Measurements from ENCODE around the gene HNRNPDL.
"Not testable (repeated sequence)": the region's sequence is repeated elsewhere in the genome, so short reads cannot be mapped to it uniquely, and the experiment has no call there.

The HNRNPDL gene

DNA sequence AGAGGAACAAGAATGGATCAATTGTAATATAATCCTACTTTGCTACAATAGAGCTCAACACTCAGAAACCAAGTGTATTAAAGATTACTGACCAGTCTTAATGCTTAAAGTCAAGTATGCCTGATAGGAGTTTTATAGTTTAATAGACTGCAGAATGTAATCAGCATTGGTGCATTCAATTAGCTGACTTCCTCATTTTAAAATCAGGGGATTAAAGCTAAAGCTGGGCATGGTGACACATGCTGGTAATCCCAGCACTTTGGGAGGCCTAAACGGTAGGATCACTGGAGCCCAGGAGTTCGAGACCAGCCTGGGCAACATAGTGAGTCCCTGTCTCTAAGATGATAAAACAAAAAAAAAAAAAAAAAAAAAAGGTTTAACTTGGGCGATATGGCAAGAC is 10.8 kb downstream of the HNRNPDL start:
- H3K4me3 ChIP-seq (ENCODE audit: low read depth, low read length) = no peak overlapping the region
- in situ Hi-C loops (cut with HindIII; ENCODE audit: low sequenced_read_pairs) = no loop called here
- TF ChIP-seq, protein P1, sequence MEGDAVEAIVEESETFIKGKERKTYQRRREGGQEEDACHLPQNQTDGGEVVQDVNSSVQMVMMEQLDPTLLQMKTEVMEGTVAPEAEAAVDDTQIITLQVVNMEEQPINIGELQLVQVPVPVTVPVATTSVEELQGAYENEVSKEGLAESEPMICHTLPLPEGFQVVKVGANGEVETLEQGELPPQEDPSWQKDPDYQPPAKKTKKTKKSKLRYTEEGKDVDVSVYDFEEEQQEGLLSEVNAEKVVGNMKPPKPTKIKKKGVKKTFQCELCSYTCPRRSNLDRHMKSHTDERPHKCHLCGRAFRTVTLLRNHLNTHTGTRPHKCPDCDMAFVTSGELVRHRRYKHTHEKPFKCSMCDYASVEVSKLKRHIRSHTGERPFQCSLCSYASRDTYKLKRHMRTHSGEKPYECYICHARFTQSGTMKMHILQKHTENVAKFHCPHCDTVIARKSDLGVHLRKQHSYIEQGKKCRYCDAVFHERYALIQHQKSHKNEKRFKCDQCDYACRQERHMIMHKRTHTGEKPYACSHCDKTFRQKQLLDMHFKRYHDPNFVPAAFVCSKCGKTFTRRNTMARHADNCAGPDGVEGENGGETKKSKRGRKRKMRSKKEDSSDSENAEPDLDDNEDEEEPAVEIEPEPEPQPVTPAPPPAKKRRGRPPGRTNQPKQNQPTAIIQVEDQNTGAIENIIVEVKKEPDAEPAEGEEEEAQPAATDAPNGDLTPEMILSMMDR (IDR thresholded peaks at IDR 0.05; ENCODE audit: low read depth, low read length) = no peak
- DNase-seq (ENCODE audit: low read depth, low spot score) = no peak

DNA sequence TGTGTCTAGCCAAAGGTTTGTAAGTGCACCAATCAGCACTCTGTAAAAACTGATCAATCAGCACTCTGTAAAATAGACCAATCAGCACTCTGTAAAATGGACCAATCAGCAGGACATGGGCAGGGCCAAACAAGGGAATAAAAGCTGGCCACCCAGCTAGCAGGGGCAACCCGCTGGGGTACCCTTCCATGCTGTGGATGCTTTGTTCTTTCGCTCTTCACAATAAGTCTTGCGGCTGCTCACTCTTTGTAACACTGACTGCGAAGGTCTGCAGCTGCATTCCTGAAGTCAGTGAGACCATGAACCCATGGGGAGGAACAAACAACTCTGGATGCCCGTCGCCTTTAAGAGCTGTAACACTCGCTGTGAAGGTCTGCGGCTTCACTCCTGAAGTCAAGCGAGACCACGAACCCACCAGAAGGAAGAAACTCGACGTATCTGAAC is 14.3 kb downstream of the HNRNPDL start:
- TF ChIP-seq, protein P1 (IDR thresholded peaks at IDR 0.05; ENCODE audit: low read depth, low read length) = no peak
- in situ Hi-C loops (cut with HindIII; ENCODE audit: low sequenced_read_pairs) = no loop called here
- no peak for DNase-seq (ENCODE audit: low read depth, low spot score)
- no peak overlapping the region for H3K4me3 ChIP-seq (ENCODE audit: low read depth, low read length)

DNA sequence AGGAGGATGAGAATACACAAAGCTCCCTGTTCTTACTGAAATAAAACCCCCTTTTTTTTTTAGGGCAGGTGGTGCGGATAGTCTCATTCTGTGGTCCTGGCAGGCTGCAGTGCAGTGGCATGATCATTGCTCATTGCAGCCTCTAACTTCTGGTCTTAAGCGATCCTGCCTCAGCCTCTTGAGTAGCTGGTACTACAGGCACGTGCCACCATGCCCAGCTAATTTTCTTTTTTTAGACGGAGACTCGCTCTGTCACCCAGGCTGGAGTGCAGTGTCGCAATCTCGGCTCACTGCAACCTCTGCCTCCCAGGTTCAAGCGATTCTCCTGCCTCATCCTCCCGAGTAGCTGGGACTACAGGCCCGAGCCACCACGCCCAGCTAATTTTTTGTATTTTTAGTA is 15.2 kb downstream of the HNRNPDL start:
- H3K4me3 ChIP-seq (ENCODE audit: low read depth, low read length); DNase-seq (ENCODE audit: low read depth, low spot score); in situ Hi-C loops (cut with HindIII; ENCODE audit: low sequenced_read_pairs): not testable (repeated sequence)

DNA sequence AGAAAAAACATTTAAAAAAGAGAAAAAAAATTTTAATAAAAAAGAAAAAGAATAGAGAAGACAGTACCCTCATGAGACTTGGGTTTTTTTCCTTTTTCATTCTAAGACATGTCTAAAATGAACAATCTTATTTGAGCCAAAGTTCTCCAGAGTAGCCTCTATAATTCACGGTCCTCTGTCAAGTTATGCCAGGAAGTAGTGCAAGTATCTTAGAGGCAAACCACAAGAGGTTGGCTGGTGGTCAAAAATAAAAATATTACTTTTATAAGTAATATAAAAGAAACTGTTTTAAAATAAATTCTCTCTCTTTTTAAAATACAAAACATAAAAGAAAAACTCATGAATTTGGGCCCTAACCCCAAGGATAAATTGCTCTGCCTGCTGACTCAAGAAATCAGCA is 26.5 kb downstream of the HNRNPDL start:
- in situ Hi-C loops (cut with HindIII; ENCODE audit: low sequenced_read_pairs) = no loop called here
- TF ChIP-seq, protein P1 (IDR thresholded peaks at IDR 0.05; ENCODE audit: low read depth, low read length) = no peak
- no peak overlapping the region for H3K4me3 ChIP-seq (ENCODE audit: low read depth, low read length)
- no peak for DNase-seq (ENCODE audit: low read depth, low spot score)

DNA sequence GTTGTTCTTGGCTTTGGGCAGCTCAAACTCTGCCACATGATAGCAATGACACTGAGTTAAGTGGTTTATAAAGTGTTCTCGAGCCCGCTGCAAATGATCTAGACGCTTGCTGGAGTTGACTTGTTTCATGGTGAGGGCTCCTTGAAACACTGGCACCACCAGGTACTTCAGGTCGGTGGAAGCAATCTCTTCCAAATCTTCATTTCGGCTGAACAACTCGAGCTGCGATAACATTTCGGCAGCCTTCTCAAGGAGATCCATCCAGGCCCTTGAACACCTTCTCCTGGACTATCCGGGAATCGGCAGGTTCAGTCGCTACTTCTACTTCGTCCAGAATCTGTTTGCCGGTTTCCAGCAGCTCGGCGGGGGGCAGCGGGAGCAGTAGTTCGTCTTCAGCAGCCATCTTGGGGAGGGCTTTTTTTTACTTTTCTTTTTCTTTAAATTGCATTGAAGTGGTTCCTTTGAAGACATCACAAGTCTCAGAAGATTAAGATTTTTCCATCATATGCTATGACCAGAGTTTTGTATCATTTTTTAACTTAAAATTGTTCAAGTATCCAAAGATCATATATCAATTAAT is 28.0 kb downstream of the HNRNPDL start:
- TF ChIP-seq, protein P1 (IDR thresholded peaks at IDR 0.05; ENCODE audit: low read depth, low read length) = no peak
- H3K4me3 ChIP-seq (ENCODE audit: low read depth, low read length) = no peak overlapping the region
- DNase-seq (ENCODE audit: low read depth, low spot score) = no peak
- in situ Hi-C loops (cut with HindIII; ENCODE audit: low sequenced_read_pairs) = no loop called here

DNA sequence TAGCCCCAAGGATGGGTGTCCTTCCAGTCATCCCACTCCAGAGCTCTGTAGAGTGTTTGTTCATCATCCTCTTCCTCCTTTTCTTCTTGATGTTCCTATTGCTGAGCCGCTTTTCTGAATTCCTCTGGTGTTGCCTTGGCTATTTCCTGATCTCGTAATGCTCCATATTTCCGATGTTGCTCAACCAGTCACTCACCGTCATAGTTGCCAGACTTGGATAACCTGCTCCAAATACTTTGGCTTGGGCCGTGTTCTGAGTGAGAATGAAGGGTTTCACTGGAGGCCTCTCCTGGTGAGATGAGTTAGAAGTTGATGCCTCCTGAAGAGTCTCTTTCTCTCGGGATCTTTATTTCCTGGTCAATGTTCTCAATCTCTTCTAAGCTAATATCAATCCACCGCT is 28.7 kb downstream of the HNRNPDL start:
- no peak for DNase-seq (ENCODE audit: low read depth, low spot score)
- in situ Hi-C loops (cut with HindIII; ENCODE audit: low sequenced_read_pairs) = no loop called here
- no peak overlapping the region for H3K4me3 ChIP-seq (ENCODE audit: low read depth, low read length)
- TF ChIP-seq, protein P1 (IDR thresholded peaks at IDR 0.05; ENCODE audit: low read depth, low read length) = no peak

DNA sequence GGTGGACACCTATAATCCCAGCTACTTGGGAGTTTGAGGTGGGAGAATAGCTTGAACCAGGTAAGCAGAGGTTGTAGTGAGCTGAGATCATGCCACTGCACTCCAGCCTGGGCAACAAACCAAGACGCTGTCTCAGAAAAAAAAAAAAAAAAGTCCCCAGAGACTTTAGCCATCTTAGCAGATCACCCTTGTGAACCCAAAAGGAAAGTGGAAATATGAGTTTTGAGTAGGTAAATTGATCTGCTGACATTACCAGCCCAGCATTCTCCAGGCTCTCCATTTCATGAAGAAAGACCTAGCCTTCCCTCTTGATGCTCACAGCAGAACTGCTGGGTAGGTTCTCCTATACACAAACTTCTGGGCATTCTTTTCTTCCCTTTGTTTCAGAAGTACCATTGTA is 32.0 kb downstream of the HNRNPDL start:
- in situ Hi-C loops (cut with HindIII; ENCODE audit: low sequenced_read_pairs) = no loop called here
- DNase-seq (ENCODE audit: low read depth, low spot score) = no peak
- no peak overlapping the region for H3K4me3 ChIP-seq (ENCODE audit: low read depth, low read length)
- TF ChIP-seq, protein P1 (IDR thresholded peaks at IDR 0.05; ENCODE audit: low read depth, low read length) = no peak
